GM12801 (cell line): ENCODE measurements around the gene BAMBI.

Experiments
- CTCF ChIP-seq: IDR thresholded peaks from one replicate; pipeline ENCODE4 v1.5.1; 2011; ENCODE audit warnings: control low read depth; ENCODE audit not compliant: insufficient read length; ENCODE audit errors: extremely low read depth

Gene BAMBI

GRCh38 chr10:28677888-28678686 is 766 bp downstream of the BAMBI start:
- no peak for TF ChIP-seq CTCF

DNA sequence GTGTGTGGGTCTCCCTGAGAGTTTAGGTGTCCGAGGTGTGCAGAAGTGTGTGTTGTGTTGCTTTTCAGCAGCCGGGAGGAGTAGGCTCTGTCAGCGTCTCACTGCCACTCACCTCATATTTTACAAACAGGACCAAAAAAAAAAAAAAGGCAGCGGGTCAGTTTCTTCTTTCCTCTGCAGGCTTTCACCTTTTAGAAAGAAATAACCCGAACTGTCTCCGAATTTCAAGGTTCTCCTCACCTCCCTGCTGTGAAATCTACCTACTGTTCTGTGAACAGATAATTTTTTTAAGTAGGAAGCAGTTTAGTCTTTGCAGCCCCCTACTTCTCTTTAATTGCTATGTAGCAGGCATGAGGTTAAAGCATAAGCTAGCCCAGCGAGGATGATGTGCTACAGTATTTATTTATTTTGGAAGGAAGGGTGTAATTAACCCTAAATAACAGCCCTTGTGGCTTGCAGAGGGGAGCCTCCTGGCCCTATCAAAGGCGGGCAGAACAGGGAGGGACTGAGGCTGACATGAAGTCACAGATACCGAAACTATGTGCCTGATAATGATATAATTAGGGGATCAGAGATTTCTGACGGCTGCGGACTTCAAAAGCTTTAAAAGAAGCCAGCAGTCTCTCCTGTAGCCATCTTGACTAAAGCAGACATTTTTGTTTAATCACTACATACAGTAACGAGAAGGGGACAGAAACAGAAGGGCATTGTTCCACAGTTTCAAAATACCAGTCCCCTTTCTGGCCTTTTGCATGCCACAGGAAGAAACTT is 1.6 kb downstream of the BAMBI start:
- no peak for TF ChIP-seq CTCF

DNA sequence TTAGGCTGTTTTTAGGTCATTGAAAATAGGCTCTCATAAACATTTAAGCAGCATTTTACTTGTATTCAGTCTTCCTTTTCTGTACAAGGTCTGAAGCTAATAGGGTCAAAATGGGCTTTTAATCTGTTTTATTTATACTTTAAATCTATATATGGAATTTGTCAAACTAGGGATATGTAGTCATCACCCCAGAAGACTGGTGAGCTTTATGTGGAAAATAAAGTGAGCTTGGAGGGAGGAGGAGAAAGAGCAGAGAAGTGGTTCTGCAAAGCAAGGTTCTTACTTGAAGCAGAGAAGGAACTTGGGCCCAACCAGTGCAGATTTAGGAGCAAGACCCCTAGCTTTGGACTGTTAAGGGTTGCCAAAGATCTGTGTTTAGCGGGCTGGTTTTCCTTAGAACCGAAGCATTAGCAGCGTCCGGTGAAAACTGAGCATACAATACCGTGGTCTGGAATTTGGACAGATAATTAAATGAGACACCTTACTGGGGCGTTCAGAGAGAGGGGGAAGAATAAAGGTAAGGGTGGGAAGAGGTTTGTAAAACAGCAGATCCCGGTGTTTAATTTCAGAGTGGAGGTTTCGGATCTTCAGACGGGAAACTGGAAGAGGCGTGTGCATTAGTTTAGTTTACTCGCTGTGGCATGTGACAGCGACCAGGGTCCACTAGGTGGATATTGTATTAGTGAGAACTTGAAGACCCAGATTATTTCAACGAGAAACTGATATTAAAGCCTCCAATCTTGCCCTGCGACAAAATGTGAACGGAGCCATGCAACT is 2.4 kb downstream of the BAMBI start:
- TF ChIP-seq CTCF: no peak

DNA sequence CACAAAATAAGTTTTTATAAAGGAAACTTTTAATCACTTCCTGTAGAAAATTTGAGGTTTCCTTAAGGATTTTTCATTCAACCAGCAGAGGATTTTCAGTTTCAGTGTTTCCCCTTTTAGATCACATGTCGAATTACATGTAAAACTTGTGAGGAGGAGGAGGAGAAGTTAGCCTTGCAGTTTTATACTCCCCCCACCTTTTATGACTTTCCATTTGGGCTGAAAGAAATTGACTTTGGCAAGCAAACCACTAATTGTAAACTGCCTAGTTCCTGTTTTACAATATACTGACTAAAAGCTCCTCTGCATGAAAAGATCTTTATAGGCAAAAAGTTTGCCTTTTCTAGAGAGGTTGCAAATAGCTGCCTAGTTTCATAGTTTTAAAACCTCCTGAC is 3.0 kb downstream of the BAMBI start:
- no peak for TF ChIP-seq CTCF

DNA sequence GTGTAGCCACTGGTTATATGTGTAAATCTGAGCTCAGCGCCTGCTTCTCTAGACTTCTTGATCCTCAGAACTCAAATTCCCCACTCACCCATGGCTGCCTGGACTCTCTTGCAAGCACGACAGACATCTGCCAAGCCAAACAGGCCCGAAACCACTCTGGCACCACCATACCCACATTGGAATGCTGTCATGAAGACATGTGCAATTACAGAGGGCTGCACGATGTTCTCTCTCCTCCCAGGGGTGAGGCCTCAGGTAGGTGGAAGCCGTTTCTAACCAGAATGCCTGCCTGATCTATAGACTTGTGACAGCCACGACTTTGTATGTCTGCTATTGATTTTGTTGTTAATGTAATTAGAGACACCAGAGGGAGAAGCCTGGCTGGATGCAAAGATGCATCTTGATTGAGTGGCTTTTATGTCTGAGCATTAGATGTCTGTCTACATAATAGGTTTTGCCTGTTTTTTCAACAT is 4.0 kb downstream of the BAMBI start:
- no peak for TF ChIP-seq CTCF

GRCh38 chr10:28681928-28682750 is 4.8 kb downstream of the BAMBI start:
- no peak for TF ChIP-seq CTCF
